Parathyroid adenoma (tissue), 2 donors: ENCODE measurements around the gene LRRC8B.

Experiments used
- H2AFZ ChIP-seq: fragments of 300-600 bp; sonication (generic); one replicate; pipeline ENCODE4 v1.7.0; 2017; ENCODE audit warnings: antibody characterized with exemption, mild to moderate bottlenecking
- H3K27ac ChIP-seq: fragments of 300-600 bp; sonication (generic); one replicate; pipeline ENCODE4 v1.7.0; 2017
- H3K27me3 ChIP-seq: fragments of 300-600 bp; sonication (generic); one replicate; pipeline ENCODE4 v1.7.0; 2017; ENCODE audit warnings: low read length; ENCODE audit not compliant: control insufficient read depth, insufficient read depth
- H3K36me3 ChIP-seq: fragments of 300-600 bp; sonication (generic); one replicate; pipeline ENCODE4 v1.7.0; 2017; ENCODE audit warnings: low read length; ENCODE audit not compliant: control insufficient read depth, insufficient read depth
- H3K4me1 ChIP-seq: fragments of 300-600 bp; sonication (generic); one replicate; pipeline ENCODE4 v1.7.0; 2017; ENCODE audit warnings: control low read depth
- H3K4me2 ChIP-seq: fragments of 300-600 bp; sonication (generic); one replicate; pipeline ENCODE4 v1.7.0; 2017; ENCODE audit warnings: low read length
- H3K4me3 ChIP-seq: fragments of 300-600 bp; sonication (generic); one replicate; pipeline ENCODE4 v1.7.0; 2017; ENCODE audit warnings: low read depth, low read length
- H3K79me2 ChIP-seq: fragments of 300-600 bp; sonication (generic); one replicate; pipeline ENCODE4 v1.7.0; 2017; ENCODE audit warnings: control low read depth
- H3K9ac ChIP-seq: fragments of 300-600 bp; sonication (generic); one replicate; pipeline ENCODE4 v1.7.0; 2017; ENCODE audit warnings: mild to moderate bottlenecking
- H3K9me3 ChIP-seq: fragments of 300-600 bp; sonication (generic); one replicate; pipeline ENCODE4 v1.7.0; 2017; ENCODE audit warnings: low read length; ENCODE audit not compliant: control insufficient read depth
- CTCF ChIP-seq: fragments of 300-600 bp; sonication (generic); IDR thresholded peaks from one replicate; pipeline ENCODE4 v1.7.0; 2017; ENCODE audit warnings: antibody characterized with exemption, mild to moderate bottlenecking
- donor health status: primary hyperparathyroidism.

Gene LRRC8B

GRCh38 chr1:89607586-89608318 lies 83.1 kb downstream of the LRRC8B start:
- Histone ChIP-seq H3K9ac (no peak overlapping the region), H3K4me3 (no peak overlapping the region), H3K4me2 (no peak overlapping the region), H3K4me1 (peaks cover 8% of the 10 kb centered on the region), H3K9me3 (no peaks in the 10 kb centered on the region), H3K36me3 (no peaks in the 10 kb centered on the region), H3K27ac (peak overlapping the region; percentile 20), H3K27me3 (no peaks in the 10 kb centered on the region), H3K79me2 (no peaks in the 10 kb centered on the region), H2AFZ (peak overlapping the region; percentile 17)
- no peak for TF ChIP-seq CTCF

- no peaks in the 10 kb centered on the region for H3K9me3 ChIP-seq
- no peak overlapping the region for H3K4me2 ChIP-seq
- H3K79me2 ChIP-seq, result no peaks in the 10 kb centered on the region
- H3K27ac ChIP-seq, result peak overlapping the region; percentile 20
- H3K9ac ChIP-seq, result no peak overlapping the region
- peak overlapping the region; percentile 17 for H2AFZ ChIP-seq
- H3K27me3 ChIP-seq, result no peaks in the 10 kb centered on the region
- H3K4me3 ChIP-seq, result no peak overlapping the region
- peaks cover 8% of the 10 kb centered on the region for H3K4me1 ChIP-seq
- TF ChIP-seq CTCF, result no peak
- no peaks in the 10 kb centered on the region for H3K36me3 ChIP-seq
Observed at GRCh38 chr1:89608319-89608983, 83.8 kb downstream of the LRRC8B start.

- no peak overlapping the region for H3K9ac ChIP-seq
- H3K4me3 ChIP-seq, result no peak overlapping the region
- TF ChIP-seq CTCF, result no peak
- no peak overlapping the region for H2AFZ ChIP-seq
- H3K79me2 ChIP-seq, result no peaks in the 10 kb centered on the region
- no peak overlapping the region for H3K4me2 ChIP-seq
- no peak overlapping the region for H3K27ac ChIP-seq
- no peaks in the 10 kb centered on the region for H3K9me3 ChIP-seq
- H3K36me3 ChIP-seq, result no peaks in the 10 kb centered on the region
- peaks cover 2% of the 10 kb centered on the region for H3K4me1 ChIP-seq
- no peaks in the 10 kb centered on the region for H3K27me3 ChIP-seq
Observed at GRCh38 chr1:89608984-89609725, 84.5 kb downstream of the LRRC8B start.

- H3K4me3 ChIP-seq, result no peak overlapping the region
- H3K27ac ChIP-seq, result no peak overlapping the region
- H3K79me2 ChIP-seq, result no peaks in the 10 kb centered on the region
- no peak overlapping the region for H3K4me2 ChIP-seq
- H3K9ac ChIP-seq, result no peak overlapping the region
- TF ChIP-seq CTCF, result no peak
- no peaks in the 10 kb centered on the region for H3K27me3 ChIP-seq
- no peaks in the 10 kb centered on the region for H3K36me3 ChIP-seq
- H2AFZ ChIP-seq, result peak overlapping the region; percentile 50
- no peaks in the 10 kb centered on the region for H3K4me1 ChIP-seq
- H3K9me3 ChIP-seq, result no peaks in the 10 kb centered on the region
Observed at GRCh38 chr1:89609781-89610456, 85.3 kb downstream of the LRRC8B start.
